ENCODE results near the gene EFCC1. TPM values are rescaled to one million over a fixed set of nuclear protein-coding genes. Genes with fewer than 3 reads are reported as not detected.

Gene EFCC1
- total RNA-seq, 1 donor from 2014 or later, result under 0.01 TPM

GRCh38 chr3:129006864-129007263 lies 5.8 kb downstream of the EFCC1 start:
- Histone ChIP-seq H3K4me3 (ENCODE audit: low read depth, low read length) (no peak overlapping the region), H3K36me3 (ENCODE audit: control insufficient read depth, insufficient read depth, low read length) (no peaks in the 10 kb centered on the region), H3K27me3 (ENCODE audit: control insufficient read depth, insufficient read depth, low read length) (peaks cover 15% of the 10 kb centered on the region)
- no peak for TF ChIP-seq CTCF (IDR thresholded peaks at IDR 0.05; ENCODE audit: insufficient read depth, low read length, severe bottlenecking)
- DNase-seq (ENCODE audit: low read depth), result no peak
- no peak for FAIRE-seq

- no peaks in the 10 kb centered on the region for H3K36me3 ChIP-seq (ENCODE audit: control insufficient read depth, insufficient read depth, low read length)
- TF ChIP-seq CTCF (IDR thresholded peaks at IDR 0.05; ENCODE audit: insufficient read depth, low read length, severe bottlenecking), result no peak
- DNase-seq (ENCODE audit: low read depth) (no peak), FAIRE-seq (no peak)
- H3K4me3 ChIP-seq (ENCODE audit: low read depth, low read length), result no peak overlapping the region
- peaks cover 9% of the 10 kb centered on the region for H3K27me3 ChIP-seq (ENCODE audit: control insufficient read depth, insufficient read depth, low read length)
These were observed 6.7 kb downstream of the EFCC1 start for GRCh38 chr3:129007792-129008191.

- DNase-seq (ENCODE audit: low read depth) (no peak), FAIRE-seq (no peak)
- TF ChIP-seq CTCF (IDR thresholded peaks at IDR 0.05; ENCODE audit: insufficient read depth, low read length, severe bottlenecking), result no peak
- H3K36me3 ChIP-seq (ENCODE audit: control insufficient read depth, insufficient read depth, low read length), result no peaks in the 10 kb centered on the region
- H3K27me3 ChIP-seq (ENCODE audit: control insufficient read depth, insufficient read depth, low read length), result no peaks in the 10 kb centered on the region
- H3K4me3 ChIP-seq (ENCODE audit: low read depth, low read length), result no peak overlapping the region
These were observed 8.2 kb downstream of the EFCC1 start for GRCh38 chr3:129009266-129009665.

- no peak for DNase-seq (ENCODE audit: low read depth)
- TF ChIP-seq CTCF (IDR thresholded peaks at IDR 0.05; ENCODE audit: insufficient read depth, low read length, severe bottlenecking), result no peak
- Histone ChIP-seq H3K36me3 (ENCODE audit: control insufficient read depth, insufficient read depth, low read length) (no peaks in the 10 kb centered on the region), H3K27me3 (ENCODE audit: control insufficient read depth, insufficient read depth, low read length) (no peaks in the 10 kb centered on the region), H3K4me3 (ENCODE audit: low read depth, low read length) (no peak overlapping the region)
- no peak for FAIRE-seq
These were observed 9.3 kb downstream of the EFCC1 start for GRCh38 chr3:129010310-129010956.

GRCh38 chr3:129013491-129013891 lies 12.4 kb downstream of the EFCC1 start:
- Histone ChIP-seq H3K36me3 (ENCODE audit: control insufficient read depth, insufficient read depth, low read length) (no peaks in the 10 kb centered on the region), H3K27me3 (ENCODE audit: control insufficient read depth, insufficient read depth, low read length) (no peaks in the 10 kb centered on the region), H3K4me3 (ENCODE audit: low read depth, low read length) (no peak overlapping the region)
- no peak for FAIRE-seq
- TF ChIP-seq CTCF (IDR thresholded peaks at IDR 0.05; ENCODE audit: insufficient read depth, low read length, severe bottlenecking), result no peak
- DNase-seq (ENCODE audit: low read depth), result no peak

GRCh38 chr3:129014148-129014547 lies 13.0 kb downstream of the EFCC1 start:
- no peak for DNase-seq (ENCODE audit: low read depth)
- no peaks in the 10 kb centered on the region for H3K27me3 ChIP-seq (ENCODE audit: control insufficient read depth, insufficient read depth, low read length)
- peak; percentile 18 for FAIRE-seq
- H3K36me3 ChIP-seq (ENCODE audit: control insufficient read depth, insufficient read depth, low read length), result no peaks in the 10 kb centered on the region
- no peak for TF ChIP-seq CTCF (IDR thresholded peaks at IDR 0.05; ENCODE audit: insufficient read depth, low read length, severe bottlenecking)
- no peak overlapping the region for H3K4me3 ChIP-seq (ENCODE audit: low read depth, low read length)
